Psoas muscle (tissue), 8 donors: ENCODE measurements around the gene ZNF280B. TPM values are rescaled to one million over a fixed set of nuclear protein-coding genes. Genes with fewer than 3 reads are reported as not detected.
"Not testable (repeated sequence)": the region's sequence is repeated elsewhere in the genome, so short reads cannot be mapped to it uniquely, and the experiment has no call there.

Experiments used
- ATAC-seq, 4 donors: fragments of 200-7000 bp; cut with Tn5 transposase; one replicate each; pipeline ENCODE4 v1.9.1; 2020; ENCODE audit warnings: moderate library complexity in 3 of 4, mild to moderate bottlenecking in 2 of 4
- DNase-seq, 2 donors: peaks; one replicate each; pipeline ENCODE4 v3.0.0-alpha.2; 2020
- H3K27ac ChIP-seq: fragments of 200-600 bp; one replicate; pipeline ENCODE4 v1.8.0; 2022
- H3K27me3 ChIP-seq, 3 donors: fragments of 200-600 bp in 1 of 3; one replicate each; pipeline versions ENCODE4 v1.6.1 to v1.8.0; 2013 to 2022; ENCODE audit warnings: low read length in 2 of 3, mild to moderate bottlenecking in 2 of 3, moderate library complexity in 1 of 3; ENCODE audit not compliant: insufficient read depth in 3 of 3
- H3K36me3 ChIP-seq, 2 donors: fragments of 200-600 bp in 1 of 2; one replicate each; pipeline versions ENCODE4 v1.6.1 to v1.8.0; 2013 to 2022; ENCODE audit warnings: low read depth in 1 of 2, mild to moderate bottlenecking in 1 of 2, moderate library complexity in 1 of 2; ENCODE audit not compliant: insufficient read depth in 1 of 2
- H3K4me1 ChIP-seq: fragments of 200-600 bp; one replicate; pipeline ENCODE4 v1.8.0; 2022
- H3K4me3 ChIP-seq: fragments of 200-600 bp; one replicate; pipeline ENCODE4 v1.8.0; 2022; ENCODE audit warnings: mild to moderate bottlenecking
- H3K9me3 ChIP-seq: fragments of 200-600 bp; one replicate; pipeline ENCODE4 v1.8.0; 2022
- CTCF ChIP-seq: fragments of 200-600 bp; IDR thresholded peaks from one replicate; pipeline ENCODE4 v1.8.0; 2022; ENCODE audit warnings: antibody characterized with exemption
- WGBS, 3 donors: extraction: QIAGEN DNeasy Blood & Tissue Kit; methylation state at CpG; one replicate each; pipeline versions ENCODE4 v1.1.6 to v1.1.7; 2013; 5-methylcytosine and 5-hydroxymethylcytosine counted together
- intact Hi-C, 2 donors: fragments of 100-400 bp; cut with DNase I; formaldehyde crosslinking; loops; one replicate each; pipeline versions ENCODE4 v1.11.0 to v1.14.2; 2022
- polyA plus RNA-seq, 3 donors: library from polyadenylated mRNA; stranded (reverse); fragments of 200-250 nt; gene quantifications; one replicate each; pipeline ENCODE4 v1.2.3, GENCODE V29; 2013
- total RNA-seq, 4 donors: library from RNA; stranded (reverse); fragmentation: NEBNext Ultra II Directional in 2 of 4; extraction: Animal tissue kit (Norgen Biotek cat#: 25700) in 2 of 4; gene quantifications; one replicate each; pipeline versions ENCODE4 v1.2.1 to v1.2.4, GENCODE V29; 2021 to 2023
- donor health status: healthy with polysubstance abuse.
- donor health status: DM: no; HTN: no; CAD: no; lungs with moderate emphysema.
- donor health status: Bipolar disorder and iron deficiency.
- donor health status: healthy.
- donor health status: DM: yes; HTN: yes; CAD: no.
- donor health status: DM: no; HTN: no; CAD: no.
- donor health status: DM: no; HTN: no; CAD: no.
- donor health status: DM: yes; HTN: yes; CAD: no.

The ZNF280B gene
- total and polyA plus RNA-seq, 7 donors, result 0.06 to 0.54 (median 0.23) TPM

- H3K27ac ChIP-seq, result no peak overlapping the region
- WGBS, 3 donors, result 41 to 52% (median 48%) methylated on average over 5 of the region's 5 CpGs
- no peak overlapping the region for H3K4me3 ChIP-seq
- TF ChIP-seq CTCF, result no peak
- H3K36me3 ChIP-seq, result no peaks in the 10 kb centered on the region
- H3K9me3 ChIP-seq, result peaks cover 3% of the 10 kb centered on the region
- intact Hi-C loops, result no loop called here
- H3K27me3 ChIP-seq, result peaks cover 0 to 16% (median 15%) of the 10 kb centered on the region in 3 donors
- ATAC-seq (no peak), DNase-seq (no peak)
- H3K4me1 ChIP-seq, result no peaks in the 10 kb centered on the region
Measured at GRCh38 chr22:22512951-22513350, 4.4 kb upstream of the ZNF280B start.

- H3K4me1 ChIP-seq, ATAC-seq, H3K4me3 ChIP-seq, intact Hi-C loops, H3K9me3 ChIP-seq, DNase-seq, H3K36me3 ChIP-seq, H3K27ac ChIP-seq: not testable (repeated sequence)
- H3K27me3 ChIP-seq, result peaks cover 0 to 17% (median 17%) of the 10 kb centered on the region in 3 donors
- 97 to 98% (median 97%) methylated on average over 7 of the region's 7 CpGs for WGBS, 3 donors
Measured at GRCh38 chr22:22510833-22511232, 2.3 kb upstream of the ZNF280B start.

- H3K27ac ChIP-seq, H3K9me3 ChIP-seq, ATAC-seq, DNase-seq, intact Hi-C loops, H3K36me3 ChIP-seq, H3K4me3 ChIP-seq, H3K4me1 ChIP-seq: not testable (repeated sequence)
- WGBS, 3 donors, result 93 to 95% (median 93%) methylated on average over 6 of the region's 6 CpGs
- peaks cover 0 to 20% (median 13%) of the 10 kb centered on the region in 3 donors for H3K27me3 ChIP-seq
Measured at GRCh38 chr22:22509912-22510311, 1.4 kb upstream of the ZNF280B start.

- WGBS, 3 donors, result 43 to 47% (median 43%) methylated on average over 13 of the region's 13 CpGs
- ATAC-seq, result no peak
Measured at GRCh38 chr22:22507743-22508273, 734 bp downstream of the ZNF280B start.

GRCh38 chr22:22506736-22507135 is 1.8 kb downstream of the ZNF280B start:
- no peaks in the 10 kb centered on the region for H3K36me3 ChIP-seq
- TF ChIP-seq CTCF, result no peak
- DNase-seq, result no peak
- H3K9me3 ChIP-seq, result peaks cover 3% of the 10 kb centered on the region
- no peak overlapping the region for H3K27ac ChIP-seq
- no peak overlapping the region for H3K4me3 ChIP-seq
- no peaks in the 10 kb centered on the region for H3K4me1 ChIP-seq
- WGBS, 3 donors, result 95 to 96% (median 96%) methylated on average over 1 of the region's 1 CpG
- intact Hi-C loops, result no loop called here
- H3K27me3 ChIP-seq, result peaks cover 0 to 14% (median 10%) of the 10 kb centered on the region in 3 donors
- no peak for ATAC-seq

More at GRCh38 chr22:22507743-22508273, 734 bp downstream of the ZNF280B start:
- H3K36me3 ChIP-seq, result no peaks in the 10 kb centered on the region
- intact Hi-C loops, result no loop called here
- H3K27me3 ChIP-seq, result peaks cover 0 to 17% (median 14%) of the 10 kb centered on the region in 3 donors
- no peak for TF ChIP-seq CTCF
- peaks cover 3% of the 10 kb centered on the region for H3K9me3 ChIP-seq
- no peaks in the 10 kb centered on the region for H3K4me1 ChIP-seq
- no peak overlapping the region for H3K27ac ChIP-seq
- no peak for DNase-seq
- H3K4me3 ChIP-seq, result peak overlapping the region; percentile 58

GRCh38 chr22:22498267-22498666 is 10.3 kb downstream of the ZNF280B start:
- WGBS, 3 donors, result 79 to 90% (median 86%) methylated on average over 2 of the region's 2 CpGs
- no peak overlapping the region for H3K27ac ChIP-seq
- intact Hi-C loops, result no loop called here

GRCh38 chr22:22491589-22491988 is 17.0 kb downstream of the ZNF280B start:
- H3K4me3 ChIP-seq, H3K4me1 ChIP-seq, ATAC-seq, H3K27ac ChIP-seq, H3K9me3 ChIP-seq, H3K27me3 ChIP-seq, H3K36me3 ChIP-seq, intact Hi-C loops, DNase-seq: not testable (repeated sequence)
- WGBS, 3 donors, result 90 to 95% (median 91%) methylated on average over 3 of the region's 3 CpGs

More at GRCh38 chr22:22498267-22498666, 10.3 kb downstream of the ZNF280B start:
- H3K4me1 ChIP-seq, result no peaks in the 10 kb centered on the region
- no peaks in the 10 kb centered on the region for H3K36me3 ChIP-seq
- no peaks in the 10 kb centered on the region for H3K9me3 ChIP-seq
- DNase-seq, result no peak
- H3K4me3 ChIP-seq, result no peak overlapping the region
- no peak for ATAC-seq
- TF ChIP-seq CTCF, result no peak
- peaks cover 0 to 2% (median 0%) of the 10 kb centered on the region in 3 donors for H3K27me3 ChIP-seq
